GM23248 (cell line): ENCODE data around the gene PTBP1. TPM values are rescaled to one million over a fixed set of nuclear protein-coding genes. Genes with fewer than 3 reads are reported as not detected.
"Not testable (repeated sequence)": the region's sequence is repeated elsewhere in the genome, so short reads cannot be mapped to it uniquely, and the experiment has no call there.

Source experiments
- DNase-seq: peaks from one replicate; pipeline ENCODE4 v3.0.0-alpha.2; 2015
- H2AFZ ChIP-seq: fragments of 200-600 bp; sonication (generic); 2 replicates; pipeline ENCODE4 v1.6.1; 2016; ENCODE audit warnings: antibody characterized with exemption
- H3F3A ChIP-seq: fragments of 200-600 bp; sonication (generic); 2 replicates; pipeline ENCODE4 v1.6.1; 2016; ENCODE audit warnings: mild to moderate bottlenecking, antibody characterized with exemption, mixed run types; ENCODE audit not compliant: insufficient read depth
- H3K27ac ChIP-seq: fragments of 200-600 bp; sonication (generic); 2 replicates; pipeline ENCODE4 v1.5.1; 2016; ENCODE audit warnings: mild to moderate bottlenecking
- H3K27me3 ChIP-seq: fragments of 200-600 bp; sonication (generic); replicated peaks from 2 replicates; pipeline ENCODE4 v1.6.1; 2016; ENCODE audit warnings: mild to moderate bottlenecking; ENCODE audit not compliant: insufficient read depth
- H3K36me3 ChIP-seq: fragments of 200-600 bp; sonication (generic); 2 replicates; pipeline ENCODE4 v1.6.1; 2016; ENCODE audit warnings: low read depth, mild to moderate bottlenecking
- H3K4me1 ChIP-seq: fragments of 200-600 bp; sonication (generic); 2 replicates; pipeline ENCODE4 v1.6.1; 2016; ENCODE audit warnings: mild to moderate bottlenecking; ENCODE audit not compliant: insufficient read depth
- H3K4me2 ChIP-seq: fragments of 200-600 bp; sonication (generic); one replicate; pipeline ENCODE4 v1.6.1; 2016; ENCODE audit warnings: mild to moderate bottlenecking; ENCODE audit not compliant: unreplicated experiment
- H3K4me3 ChIP-seq: fragments of 200-600 bp; sonication (generic); 2 replicates; pipeline ENCODE4 v1.5.1; 2016; ENCODE audit warnings: mild to moderate bottlenecking
- H3K79me2 ChIP-seq: fragments of 200-600 bp; sonication (generic); 2 replicates; pipeline ENCODE4 v1.6.1; 2016; ENCODE audit warnings: mild to moderate bottlenecking; ENCODE audit not compliant: insufficient read depth
- H3K9ac ChIP-seq: fragments of 200-600 bp; sonication (generic); 2 replicates; pipeline ENCODE4 v1.6.1; 2016; ENCODE audit warnings: mild to moderate bottlenecking
- H3K9me2 ChIP-seq: fragments of 200-600 bp; sonication (generic); 2 replicates; pipeline ENCODE4 v1.6.1; 2016; ENCODE audit warnings: mixed run types, mild to moderate bottlenecking, moderate library complexity; ENCODE audit not compliant: insufficient read depth
- H3K9me3 ChIP-seq: fragments of 200-600 bp; sonication (generic); one replicate; pipeline ENCODE4 v1.6.1; 2017; ENCODE audit warnings: low read depth
- H4K20me1 ChIP-seq: fragments of 200-600 bp; sonication (generic); 2 replicates; pipeline ENCODE4 v1.6.0; 2016; ENCODE audit not compliant: insufficient read depth
- EZH2 ChIP-seq: fragments of 200-600 bp; sonication (generic); IDR thresholded peaks from 2 replicates; pipeline ENCODE4 v1.6.1; 2018; ENCODE audit warnings: antibody characterized with exemption, mild to moderate bottlenecking; ENCODE audit not compliant: insufficient read depth, poor library complexity, severe bottlenecking
- EZH2phosphoT487 ChIP-seq: fragments of 200-600 bp; sonication (generic); IDR thresholded peaks from 2 replicates; pipeline ENCODE4 v1.6.1; 2018; ENCODE audit warnings: antibody characterized with exemption, moderate library complexity, mild to moderate bottlenecking, low read depth; ENCODE audit not compliant: insufficient read depth
- WGBS, 2 experiments: methylation state at CpG; one replicate each; pipeline ENCODE4 v1.1.6; 2015 to 2017; ENCODE audit warnings: low lambda C conversion rate in 2 of 2, low coverage in 1 of 2; ENCODE audit errors: missing lambda C conversion rate in 2 of 2; 5-methylcytosine and 5-hydroxymethylcytosine counted together
- in situ Hi-C: fragments of 300-500 bp; cut with MboI; formaldehyde crosslinking; loops from 2 replicates; pipeline ENCODE4 v1.15.0; 2020
- polyA plus RNA-seq: library from polyadenylated mRNA; unstranded; fragments of >200 nt; fragmentation: Nextera tagmentation; extraction: Ambion mirVana; gene quantifications from 2 replicates; pipeline ENCODE4 v1.2.1, GENCODE V29; 2016
- total RNA-seq: library from RNA; depleted of rRNA; stranded (reverse); fragments of >200 nt; shearing (Covaris generic); gene quantifications from 2 replicates; pipeline ENCODE4 v1.2.3, GENCODE V29; 2014

PTBP1 gene
- total and polyA plus RNA-seq, 2 experiments from 2014 or later, result 160 to 175 TPM

GRCh38 chr19:852136-853013 is 55.1 kb downstream of the PTBP1 start, which contains the start of gene ELANE:
ELANE (plus strand) TSS chr19:852303; CDS start chr19:852329, 26 bp downstream.
- H4K20me1 ChIP-seq, result no peaks in the 10 kb centered on the region
- DNase-seq, result no peak
- no peaks in the 10 kb centered on the region for H3K9me2 ChIP-seq
- H3K79me2 ChIP-seq, result no peaks in the 10 kb centered on the region
- H3K9me3 ChIP-seq, result no peaks in the 10 kb centered on the region
- 0 out of 2 replicates have a peak, but pooled peaks cover 4% of the 10 kb centered on the region for H3K4me1 ChIP-seq
- H3K4me2 ChIP-seq, result no peak within 1 kb of the TSS
- H3K27ac ChIP-seq, result no peak within 1 kb of the TSS
- H3K4me3 ChIP-seq, result no peak within 1 kb of the TSS
- H3K27me3 ChIP-seq, result peaks cover 11% of the 10 kb centered on the region
- TF ChIP-seq EZH2phosphoT487 (no peak), EZH2 (no peak)
- in situ Hi-C loops, result no loop called here
- H3K36me3 ChIP-seq, result no peaks in the 10 kb centered on the region
- 79 to 82% methylated on average over 35 to 55 of the region's 55 CpGs for WGBS, 2 experiments
- no peak within 1 kb of the TSS for H3K9ac ChIP-seq
- no peak within 1 kb of the TSS for H2AFZ ChIP-seq
- H3F3A ChIP-seq, result 0 out of 2 replicates have a peak, but pooled peaks cover 3% of the 10 kb centered on the region

GRCh38 chr19:853014-853585 is 55.8 kb downstream of the PTBP1 start:
- no peaks in the 10 kb centered on the region for H4K20me1 ChIP-seq
- no peak overlapping the region for H3K4me2 ChIP-seq
- DNase-seq, result no peak
- in situ Hi-C loops, result no loop called here
- 71 to 76% methylated on average over 24 to 66 of the region's 67 CpGs for WGBS, 2 experiments
- no peak overlapping the region for H3K9ac ChIP-seq
- H3K36me3 ChIP-seq, result no peaks in the 10 kb centered on the region
- H3K4me1 ChIP-seq, result 0 out of 2 replicates have a peak, but pooled peaks cover 4% of the 10 kb centered on the region
- H3K27me3 ChIP-seq, result peaks cover 4% of the 10 kb centered on the region; the same call in 1 of the 2 replicates
- TF ChIP-seq EZH2 (no peak), EZH2phosphoT487 (no peak)
- 0 out of 2 replicates have a peak, but pooled peaks cover 3% of the 10 kb centered on the region for H3F3A ChIP-seq
- H3K27ac ChIP-seq, result no peak overlapping the region
- no peaks in the 10 kb centered on the region for H3K9me2 ChIP-seq
- H3K4me3 ChIP-seq, result no peak overlapping the region
- no peaks in the 10 kb centered on the region for H3K9me3 ChIP-seq
- no peak overlapping the region for H2AFZ ChIP-seq
- no peaks in the 10 kb centered on the region for H3K79me2 ChIP-seq

- in situ Hi-C loops, H2AFZ ChIP-seq, H3K36me3 ChIP-seq, H3K9ac ChIP-seq, H3F3A ChIP-seq, H3K4me3 ChIP-seq, DNase-seq, H3K4me1 ChIP-seq, H3K79me2 ChIP-seq, H3K27ac ChIP-seq, H3K27me3 ChIP-seq, H4K20me1 ChIP-seq, H3K9me2 ChIP-seq, H3K9me3 ChIP-seq, H3K4me2 ChIP-seq: not testable (repeated sequence)
- 94 to 98% methylated on average over 8 to 14 of the region's 17 CpGs for WGBS, 2 experiments
Measured at GRCh38 chr19:853614-854220, 56.5 kb downstream of the PTBP1 start.

GRCh38 chr19:854549-854948 is 57.3 kb downstream of the PTBP1 start:
- H3K27ac ChIP-seq, result no peak overlapping the region
- WGBS, 2 experiments, result 74 to 82% methylated on average over 6 of the region's 6 CpGs
- TF ChIP-seq EZH2 (no peak), EZH2phosphoT487 (no peak)
- H4K20me1 ChIP-seq, result no peaks in the 10 kb centered on the region
- H3K9me3 ChIP-seq, result no peaks in the 10 kb centered on the region
- H3K4me1 ChIP-seq, result peaks cover 4% of the 10 kb centered on the region; the same call in 1 of the 2 replicates
- no peaks in the 10 kb centered on the region for H3K9me2 ChIP-seq
- H2AFZ ChIP-seq, result no peak overlapping the region
- no peak overlapping the region for H3K4me2 ChIP-seq
- H3F3A ChIP-seq, result 0 out of 2 replicates have a peak, but pooled peaks cover 3% of the 10 kb centered on the region
- H3K4me3 ChIP-seq, result no peak overlapping the region
- H3K36me3 ChIP-seq, result no peaks in the 10 kb centered on the region
- DNase-seq, result no peak
- in situ Hi-C loops, result no loop called here
- H3K79me2 ChIP-seq, result no peaks in the 10 kb centered on the region
- no peaks in the 10 kb centered on the region for H3K27me3 ChIP-seq
- no peak overlapping the region for H3K9ac ChIP-seq
